ENCODE results near the gene HAX1.
"Not testable (repeated sequence)": the region's sequence is repeated elsewhere in the genome, so short reads cannot be mapped to it uniquely, and the experiment has no call there.

The HAX1 gene

GRCh38 chr1:154272217-154272998 is at the start of gene HAX1:
Gene HAX1 (plus strand): TSS chr1:154272629. CDS start chr1:154272724, 95 bp downstream.
- peak; percentile 95 for DNase-seq (ENCODE audit: low read depth)

- no peak for DNase-seq (ENCODE audit: low read depth)
Observed at GRCh38 chr1:154222918-154223317, 49.5 kb upstream of the HAX1 start.

GRCh38 chr1:154223621-154224020 is 48.8 kb upstream of the HAX1 start:
- DNase-seq (ENCODE audit: low read depth) = no peak

- DNase-seq (ENCODE audit: low read depth) = no peak
Observed at GRCh38 chr1:154225370-154225769, 47.1 kb upstream of the HAX1 start.

GRCh38 chr1:154231112-154231511 is 41.3 kb upstream of the HAX1 start:
- not testable (repeated sequence) for DNase-seq (ENCODE audit: low read depth)

GRCh38 chr1:154233127-154233526 is 39.3 kb upstream of the HAX1 start:
- not testable (repeated sequence) for DNase-seq (ENCODE audit: low read depth)

- no peak for DNase-seq (ENCODE audit: low read depth)
Observed at GRCh38 chr1:154236855-154237254, 35.6 kb upstream of the HAX1 start.

GRCh38 chr1:154237435-154237834 is 35.0 kb upstream of the HAX1 start:
- DNase-seq (ENCODE audit: low read depth) = no peak

GRCh38 chr1:154237880-154238506 is 34.4 kb upstream of the HAX1 start:
- DNase-seq (ENCODE audit: low read depth) = no peak

GRCh38 chr1:154239491-154239890 is 32.9 kb upstream of the HAX1 start:
- DNase-seq (ENCODE audit: low read depth) = no peak

GRCh38 chr1:154240294-154240833 is 32.1 kb upstream of the HAX1 start:
- no peak for DNase-seq (ENCODE audit: low read depth)

GRCh38 chr1:154241703-154242351 is 30.6 kb upstream of the HAX1 start:
- no peak for DNase-seq (ENCODE audit: low read depth)

GRCh38 chr1:154253671-154254070 is 18.8 kb upstream of the HAX1 start:
- DNase-seq (ENCODE audit: low read depth) = no peak

GRCh38 chr1:154256686-154257085 is 15.7 kb upstream of the HAX1 start:
- DNase-seq (ENCODE audit: low read depth) = no peak

- DNase-seq (ENCODE audit: low read depth) = no peak
Observed at GRCh38 chr1:154258784-154259183, 13.6 kb upstream of the HAX1 start.

- no peak for DNase-seq (ENCODE audit: low read depth)
Observed at GRCh38 chr1:154260127-154260526, 12.3 kb upstream of the HAX1 start.

- DNase-seq (ENCODE audit: low read depth) = no peak
Observed at GRCh38 chr1:154263465-154264332, 8.7 kb upstream of the HAX1 start.

GRCh38 chr1:154264454-154264853 is 8.0 kb upstream of the HAX1 start:
- no peak for DNase-seq (ENCODE audit: low read depth)

- no peak for DNase-seq (ENCODE audit: low read depth)
Observed at GRCh38 chr1:154265586-154265985, 6.8 kb upstream of the HAX1 start.

- DNase-seq (ENCODE audit: low read depth) = no peak
Observed at GRCh38 chr1:154270833-154271232, 1.6 kb upstream of the HAX1 start.

GRCh38 chr1:154272999-154273563 is 652 bp downstream of the HAX1 start:
- no peak for DNase-seq (ENCODE audit: low read depth)

- DNase-seq (ENCODE audit: low read depth) = no peak
Observed at GRCh38 chr1:154276797-154277196, 4.4 kb downstream of the HAX1 start.

Measured in fibroblast of gingiva (primary cell).